ENCODE data around the gene LARGE1.

The LARGE1 gene

DNA sequence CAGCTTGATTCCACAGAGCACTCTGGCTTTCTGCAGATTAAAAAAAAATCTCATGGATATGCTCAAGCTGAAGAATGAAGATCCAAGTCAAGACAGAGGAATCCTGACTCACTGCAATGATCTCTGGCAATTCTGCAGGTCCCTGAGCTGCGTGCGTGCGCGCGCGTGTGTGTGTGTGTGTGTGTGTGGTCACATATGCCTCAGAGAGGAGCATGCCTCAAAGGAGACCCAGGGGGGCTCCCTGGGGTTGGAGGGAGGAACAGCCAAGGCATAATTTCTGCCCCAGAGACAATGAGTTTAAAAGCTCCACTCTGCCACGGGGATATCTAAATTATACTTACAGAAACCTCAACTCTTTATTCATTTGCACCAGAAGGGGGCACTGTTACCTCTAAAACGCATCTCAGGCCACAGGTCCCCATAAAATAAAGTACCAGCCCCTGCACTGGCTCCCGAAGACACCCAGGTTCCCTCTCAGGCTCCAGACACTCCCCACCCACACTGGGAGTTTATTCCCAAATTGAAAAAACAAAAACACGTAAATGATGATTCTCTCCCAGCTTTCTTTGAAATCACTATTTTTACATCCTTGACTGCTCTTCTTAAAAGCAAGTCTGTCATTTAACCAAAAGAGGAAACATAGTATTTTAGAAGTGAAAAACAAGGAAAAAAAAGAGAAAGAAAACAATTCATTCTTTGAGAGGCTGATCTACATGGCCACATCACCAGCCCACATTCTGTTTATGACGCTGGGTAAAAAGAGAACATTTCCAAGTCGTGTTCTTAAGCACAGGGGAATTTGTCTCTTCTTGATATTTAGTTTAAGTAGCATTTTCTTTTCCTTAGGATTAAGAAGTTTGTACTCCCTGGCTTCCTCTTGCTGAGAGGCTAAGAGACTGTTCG, 401.0 kb downstream of the LARGE1 start:
- peak; percentile 38 to 42 (median 39) for DNase-seq

DNA sequence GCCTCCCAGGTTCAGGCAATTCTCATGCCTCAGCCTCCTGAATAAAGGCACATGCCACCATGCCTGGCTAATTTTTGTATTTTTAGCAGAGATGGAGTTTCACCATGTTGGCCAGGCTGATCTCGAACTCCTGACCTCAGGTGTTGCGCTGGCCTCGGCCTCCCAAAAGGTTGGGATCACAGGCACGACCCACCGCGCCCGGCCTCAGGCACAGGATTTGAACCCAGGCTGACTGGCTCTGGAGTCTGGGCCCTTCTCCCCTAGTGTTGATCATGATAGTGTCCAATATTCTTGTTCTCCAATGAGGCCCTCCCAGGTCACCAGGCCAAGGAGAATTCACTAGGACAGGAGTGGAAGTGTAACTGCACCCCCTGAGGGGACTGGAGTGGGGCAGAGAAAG, 401.9 kb downstream of the LARGE1 start:
- no peak for DNase-seq

DNA sequence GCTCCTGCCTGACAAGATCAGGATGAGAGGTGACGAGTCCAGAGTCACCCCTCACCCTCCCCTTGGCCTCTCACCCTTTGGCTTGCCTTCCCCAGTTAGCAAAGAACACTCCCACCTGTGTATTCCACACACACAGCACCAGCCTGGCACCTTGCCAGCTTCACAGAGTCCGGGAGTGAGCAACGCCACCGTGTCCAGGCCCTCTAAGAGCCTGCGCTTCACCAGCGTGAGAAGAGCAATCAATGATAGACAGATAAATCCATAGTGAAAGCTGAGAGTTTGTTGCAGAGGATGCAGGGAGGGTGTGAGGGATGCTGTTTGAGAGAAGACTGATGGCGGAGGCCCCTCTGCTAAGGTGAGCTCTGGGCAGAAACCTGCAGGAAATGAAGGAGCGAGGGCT, 404.5 kb downstream of the LARGE1 start:
- DNase-seq = no peak

DNA sequence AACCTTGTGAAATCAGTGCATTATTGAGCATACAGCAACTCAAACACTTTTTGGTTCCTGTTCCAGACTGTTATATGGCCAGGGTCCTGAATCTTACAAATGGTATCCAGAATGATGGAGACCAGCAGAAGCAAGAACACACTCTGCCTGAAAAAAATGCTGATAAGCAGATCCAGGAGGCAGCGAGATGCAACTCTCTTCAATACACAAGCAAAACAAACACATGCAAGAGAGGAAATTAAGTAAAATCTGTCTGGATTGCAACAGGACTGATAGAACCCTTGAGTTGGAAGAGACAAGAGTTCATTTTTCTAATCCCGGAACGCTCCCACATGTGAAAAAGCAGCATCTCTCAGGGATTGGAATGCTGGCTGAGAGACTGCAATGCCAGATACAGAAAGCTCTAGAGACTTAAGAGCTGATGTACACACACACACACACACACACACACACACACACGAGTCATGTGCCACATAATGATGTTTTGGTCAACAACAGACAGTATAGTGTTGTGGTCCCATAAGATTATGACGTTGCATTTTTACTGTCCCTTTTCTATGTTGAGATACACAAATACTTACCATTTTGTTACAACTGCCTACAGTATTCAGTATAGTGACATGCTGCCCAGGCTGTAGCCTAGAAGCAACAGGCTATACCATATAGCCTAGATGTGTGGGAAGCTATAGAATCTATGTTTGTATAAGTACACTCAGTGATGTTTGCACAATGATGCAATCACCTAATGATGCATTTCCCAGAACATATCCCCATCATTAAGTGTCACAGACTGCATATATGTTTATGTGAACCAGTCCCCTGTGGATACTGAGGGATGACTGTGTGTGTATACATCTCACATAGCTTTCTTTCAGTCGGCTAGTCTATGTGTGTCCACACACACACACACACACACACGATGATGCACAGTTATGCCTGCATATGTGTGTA, 406.6 kb downstream of the LARGE1 start:
- DNase-seq = no peak

DNA sequence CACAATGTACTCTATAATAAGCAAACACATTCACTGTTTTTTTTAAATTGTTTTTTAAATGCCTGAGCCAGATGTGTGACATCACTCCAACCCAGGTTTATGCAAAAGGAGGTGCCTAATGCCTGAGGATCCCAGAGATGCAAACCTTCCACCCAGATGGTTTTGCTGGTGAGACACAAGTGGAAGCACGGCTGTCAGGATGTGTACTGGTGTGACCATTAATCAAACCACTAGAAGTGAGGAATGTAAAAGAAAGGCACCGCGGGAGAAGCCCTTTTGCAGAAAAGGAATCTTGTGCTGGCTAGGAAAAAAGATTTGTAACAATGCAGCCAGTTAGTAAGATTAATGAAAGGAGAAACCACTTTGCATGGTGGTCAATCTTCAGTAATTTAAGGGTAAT, 407.4 kb downstream of the LARGE1 start:
- no peak for DNase-seq

DNA sequence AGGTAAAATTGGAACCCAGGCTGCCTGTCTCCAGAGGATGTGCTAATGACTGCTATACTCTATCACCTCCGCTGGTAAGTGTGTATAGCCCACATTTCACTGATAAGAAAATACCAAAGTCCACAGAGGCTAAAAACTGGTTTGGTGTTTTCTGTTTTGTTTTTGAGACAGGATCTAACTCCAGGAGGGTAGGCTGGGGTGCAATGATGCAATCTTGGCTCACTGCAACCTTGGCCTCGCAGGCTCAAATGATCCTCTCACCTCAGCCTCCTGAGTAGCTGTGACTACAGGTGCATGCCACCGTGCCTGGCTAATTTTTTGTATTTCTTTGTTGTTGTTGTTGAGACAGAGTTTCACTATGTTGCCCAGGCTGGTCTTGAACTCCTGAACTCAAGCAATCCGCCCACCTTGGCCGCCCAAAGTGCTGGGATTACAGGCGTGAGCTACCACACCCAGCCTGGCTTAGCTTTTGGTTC, 409.8 kb downstream of the LARGE1 start:
- DNase-seq = no peak

DNA sequence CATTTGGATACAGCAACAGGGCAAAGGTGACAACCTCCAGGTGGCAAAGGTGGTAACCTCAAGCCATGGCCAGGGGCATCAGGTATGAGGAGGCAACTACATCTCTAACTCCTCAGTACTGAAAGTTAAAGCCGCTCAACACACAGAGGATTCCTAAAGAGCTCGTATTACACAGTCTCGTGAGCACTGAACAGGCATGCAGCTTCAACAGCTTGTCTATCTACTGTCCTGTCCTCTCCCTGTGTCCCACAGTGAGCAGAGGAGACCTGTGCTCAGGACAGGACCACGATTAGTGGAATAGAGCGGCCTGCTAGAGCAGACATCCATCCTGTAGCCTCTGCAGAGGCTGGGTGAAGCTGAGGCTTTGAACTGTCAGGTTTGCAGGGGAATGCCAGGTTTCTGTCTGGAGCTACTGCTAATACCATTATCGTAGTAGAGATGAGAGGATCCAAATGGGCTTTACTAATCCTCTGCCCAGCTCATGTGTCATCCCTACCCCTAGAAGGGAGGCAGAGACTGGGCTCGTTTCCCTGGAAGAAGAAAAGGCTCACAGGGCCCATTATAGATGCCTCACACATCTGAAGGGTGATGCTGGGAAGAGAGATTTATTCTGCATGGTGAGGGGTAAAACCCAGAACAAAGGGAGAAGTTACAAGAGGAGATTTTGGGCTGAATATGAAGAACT, 415.2 kb downstream of the LARGE1 start:
- no peak for DNase-seq

DNA sequence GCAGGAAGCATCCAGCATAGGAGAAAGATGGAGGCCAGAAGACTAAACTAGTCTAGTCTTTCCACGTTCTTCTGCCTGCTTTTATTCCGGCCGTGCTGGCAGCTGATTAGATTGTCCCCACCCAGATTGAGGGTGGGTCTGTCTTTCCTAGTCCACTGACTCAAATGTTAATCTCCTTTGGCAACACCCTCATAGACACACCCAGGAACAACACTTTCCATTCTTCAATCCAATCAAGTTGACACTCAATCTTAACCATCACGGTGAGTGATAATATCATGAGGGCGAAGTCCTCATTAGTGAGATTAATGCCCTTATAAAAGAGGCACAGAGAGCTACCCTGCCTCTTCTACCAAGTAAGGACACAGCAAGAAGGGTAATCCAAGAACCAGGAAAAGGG, 424.2 kb downstream of the LARGE1 start:
- DNase-seq = no peak

DNA sequence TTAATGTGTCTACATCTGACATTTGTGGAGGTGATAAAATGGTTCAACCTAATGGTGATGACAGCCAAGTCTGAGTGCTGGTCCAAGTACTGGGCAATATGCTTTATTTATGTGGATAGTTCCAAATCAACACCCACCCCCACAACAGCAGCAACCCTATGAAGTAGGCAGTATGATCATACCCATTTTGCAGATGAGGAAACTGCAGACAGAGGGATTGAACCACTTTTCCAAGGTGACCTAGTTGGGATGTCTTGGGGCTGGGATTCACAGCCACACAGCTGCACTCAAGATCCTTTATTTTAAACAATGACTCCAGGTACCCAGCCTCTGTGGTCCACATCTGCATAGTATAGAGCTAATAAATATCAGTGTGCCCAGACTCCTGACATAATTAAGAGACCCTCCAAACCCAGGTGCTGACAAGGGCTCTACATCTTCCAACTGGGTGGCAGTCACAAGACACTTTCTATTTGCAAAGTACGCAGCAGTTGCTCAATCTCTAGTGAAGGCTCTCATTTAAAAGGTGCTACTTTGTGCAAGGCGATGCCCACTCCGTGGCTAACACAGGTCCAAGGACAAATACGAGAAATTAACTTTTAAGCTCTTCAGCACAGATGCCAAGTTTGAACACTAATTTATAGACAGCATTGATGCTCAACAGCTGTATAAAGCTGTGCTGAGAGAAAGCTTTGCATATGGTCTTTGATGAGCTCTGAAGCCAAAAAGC, 426.6 kb downstream of the LARGE1 start:
- no peak for DNase-seq

DNA sequence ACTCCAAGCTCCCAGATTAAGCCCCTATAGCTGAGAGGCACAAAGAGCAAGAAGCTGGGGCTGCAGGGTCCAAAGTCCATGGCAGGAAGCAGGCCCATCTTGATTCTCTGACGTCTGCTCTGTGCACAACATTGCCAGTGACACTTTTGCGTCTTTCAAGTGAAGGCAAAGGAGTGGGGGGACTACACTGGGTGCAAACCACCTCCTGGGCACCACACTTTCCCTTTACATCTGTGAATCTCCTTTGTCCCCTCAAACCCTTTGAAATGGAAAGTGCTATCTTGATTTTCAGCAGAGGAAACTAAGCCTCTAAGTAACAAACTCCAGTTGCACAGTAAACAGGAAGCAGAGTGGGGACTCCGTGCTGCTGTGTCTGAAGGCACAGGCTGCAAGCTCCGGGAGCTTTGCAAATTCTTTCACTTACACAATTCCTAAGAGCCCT, 428.0 kb downstream of the LARGE1 start:
- no peak for DNase-seq

DNA sequence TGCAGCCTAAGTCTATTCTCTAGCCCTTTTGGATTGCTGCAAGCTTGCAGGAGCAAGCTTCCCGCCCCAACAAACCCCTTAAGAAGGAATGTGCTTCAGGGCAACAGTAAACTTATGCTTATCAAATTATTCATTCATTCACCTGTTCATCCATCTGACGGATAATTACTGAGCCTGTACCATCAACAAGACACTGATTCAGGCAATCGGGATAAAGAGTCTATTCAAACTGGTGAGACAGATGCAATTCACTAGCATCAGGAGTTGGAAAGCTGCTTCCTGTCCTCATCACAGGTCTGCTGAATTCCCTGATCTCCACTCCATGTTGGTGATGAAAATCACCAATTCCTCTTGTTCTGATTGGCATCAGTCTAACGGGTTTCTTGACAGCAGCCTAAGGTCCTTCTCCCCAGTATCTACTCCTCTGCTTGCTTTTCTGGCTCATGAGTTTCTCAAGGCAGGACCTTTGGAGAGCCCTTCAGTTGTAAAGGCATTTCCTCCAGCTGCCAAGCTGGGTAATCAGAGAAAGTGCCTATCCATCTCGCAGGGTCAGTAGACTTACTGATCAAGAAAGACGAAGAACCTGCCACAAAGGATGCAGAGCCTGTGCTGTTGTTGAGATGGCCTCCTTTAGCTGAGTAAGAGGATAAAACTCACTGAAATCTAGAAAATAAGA, 433.1 kb downstream of the LARGE1 start:
- DNase-seq = no peak

DNA sequence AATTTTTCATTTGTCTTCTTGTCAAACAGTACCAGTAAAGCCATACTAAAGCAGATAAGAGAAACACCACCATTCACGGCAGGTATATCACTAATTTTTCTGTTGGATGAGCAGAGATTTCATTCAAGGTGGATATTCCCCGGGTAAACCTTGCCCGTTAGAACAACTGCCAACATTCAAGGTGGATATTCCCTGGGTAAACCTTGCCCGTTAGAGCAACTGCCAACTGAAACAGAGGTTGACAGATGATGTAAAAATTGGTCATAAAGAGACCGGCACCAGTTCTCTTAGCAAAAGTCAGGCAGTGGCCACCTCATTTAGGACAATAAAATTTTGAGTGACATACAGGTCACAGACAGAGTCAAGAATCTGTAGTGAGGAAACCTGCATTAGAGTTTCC, 438.7 kb downstream of the LARGE1 start:
- DNase-seq = no peak

DNA sequence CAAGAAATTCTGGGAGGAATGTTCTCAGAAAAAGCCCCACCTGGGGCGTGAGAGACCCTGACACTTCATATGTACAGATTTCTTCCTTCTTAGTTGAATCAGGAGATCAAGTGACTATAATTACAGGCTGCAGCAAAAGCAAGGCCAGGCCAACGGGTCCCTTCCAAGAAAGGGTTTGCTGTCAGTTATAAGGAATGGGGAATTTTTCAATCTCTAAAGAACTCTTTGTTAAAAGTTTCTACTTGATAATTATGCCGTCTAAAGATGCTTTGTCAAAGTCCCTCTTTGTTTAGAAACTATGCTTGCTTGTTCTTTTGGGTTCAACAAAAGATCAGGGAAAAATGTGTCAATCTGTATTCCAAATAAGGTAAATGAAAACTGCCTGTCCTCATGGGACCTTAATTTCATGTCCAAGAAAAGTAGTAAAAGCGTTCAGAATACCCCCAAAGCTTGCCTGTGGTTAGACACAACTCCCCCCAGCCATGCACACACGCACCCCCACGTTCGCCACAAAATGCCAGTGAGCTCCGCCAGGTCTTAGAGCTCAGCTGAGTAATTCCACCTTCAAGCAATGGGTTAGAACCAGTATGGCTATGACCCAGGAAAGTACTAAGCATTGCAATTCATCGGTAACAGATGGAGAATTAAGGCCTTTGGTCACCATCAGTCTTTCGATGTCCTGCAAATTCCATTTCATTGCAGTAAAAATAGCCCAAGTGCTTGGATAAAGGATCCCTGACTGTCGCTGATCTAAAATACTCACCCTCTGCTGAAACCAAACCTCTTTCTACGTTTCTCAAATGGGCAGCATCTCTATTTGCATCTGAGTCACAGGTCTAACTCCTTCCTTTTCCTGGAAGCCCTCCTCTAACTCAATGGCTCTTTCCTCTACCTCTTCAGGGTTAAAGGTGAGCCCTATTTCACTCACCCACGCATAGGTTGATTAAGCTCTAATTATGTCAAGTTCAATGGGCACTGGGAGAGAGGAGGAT, 442.9 kb downstream of the LARGE1 start:
- DNase-seq = no peak

DNA sequence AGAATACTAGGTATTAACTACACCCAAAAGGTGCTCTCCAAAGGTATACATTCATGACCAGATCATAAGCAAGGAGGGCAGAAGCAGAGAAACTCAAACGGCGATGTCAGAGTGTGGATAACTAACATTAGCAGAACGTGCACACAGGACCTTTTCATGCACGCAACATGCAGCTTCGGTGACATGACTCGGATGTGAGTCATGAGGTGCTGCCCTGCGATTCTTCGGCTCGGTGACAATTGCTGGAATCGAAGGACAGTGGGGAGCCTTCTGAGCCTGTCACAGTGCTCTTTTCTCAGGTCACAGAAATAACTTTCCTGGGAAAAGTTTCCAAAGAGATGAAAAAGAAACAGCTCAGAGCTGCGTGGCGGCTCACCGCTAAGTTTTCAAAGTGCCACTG, 443.6 kb downstream of the LARGE1 start:
- no peak for DNase-seq

DNA sequence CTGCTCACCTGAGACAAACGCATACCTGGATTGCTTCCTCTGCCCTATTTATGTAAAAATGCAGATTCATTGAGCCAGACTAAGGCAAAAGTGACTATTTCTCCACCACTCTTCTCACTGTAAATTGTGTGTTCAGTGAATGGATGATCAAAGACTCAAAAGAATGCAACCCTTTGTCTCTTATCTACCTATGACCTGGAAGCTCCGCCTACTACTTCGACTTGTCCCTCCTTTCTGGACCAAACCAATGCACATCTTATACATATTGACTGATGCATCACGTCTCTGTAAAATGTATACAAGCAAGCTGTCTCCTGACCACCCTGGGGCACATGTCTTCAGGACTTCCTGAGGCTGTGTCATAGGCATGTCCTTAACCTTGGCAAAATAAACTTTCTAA, 444.1 kb downstream of the LARGE1 start:
- DNase-seq = no peak

DNA sequence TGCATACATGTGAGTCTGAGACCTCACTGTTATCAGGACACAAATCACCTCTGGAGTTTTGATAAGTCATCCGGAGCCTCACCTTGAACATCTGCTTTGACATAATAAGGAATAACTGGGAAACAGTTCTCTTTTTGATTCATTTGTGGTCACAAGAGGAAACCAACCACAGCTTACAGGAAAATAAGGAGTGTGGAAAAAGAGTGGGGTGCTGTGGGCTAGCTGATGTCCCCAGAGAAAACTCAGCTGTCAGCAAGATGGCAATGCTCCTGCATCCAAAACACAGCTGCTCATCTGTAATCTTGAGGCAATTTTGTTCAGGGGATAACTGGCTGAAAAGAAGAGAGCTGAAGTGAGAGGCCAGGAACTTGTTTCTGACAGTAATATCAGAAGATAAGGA, 445.7 kb downstream of the LARGE1 start:
- no peak for DNase-seq

DNA sequence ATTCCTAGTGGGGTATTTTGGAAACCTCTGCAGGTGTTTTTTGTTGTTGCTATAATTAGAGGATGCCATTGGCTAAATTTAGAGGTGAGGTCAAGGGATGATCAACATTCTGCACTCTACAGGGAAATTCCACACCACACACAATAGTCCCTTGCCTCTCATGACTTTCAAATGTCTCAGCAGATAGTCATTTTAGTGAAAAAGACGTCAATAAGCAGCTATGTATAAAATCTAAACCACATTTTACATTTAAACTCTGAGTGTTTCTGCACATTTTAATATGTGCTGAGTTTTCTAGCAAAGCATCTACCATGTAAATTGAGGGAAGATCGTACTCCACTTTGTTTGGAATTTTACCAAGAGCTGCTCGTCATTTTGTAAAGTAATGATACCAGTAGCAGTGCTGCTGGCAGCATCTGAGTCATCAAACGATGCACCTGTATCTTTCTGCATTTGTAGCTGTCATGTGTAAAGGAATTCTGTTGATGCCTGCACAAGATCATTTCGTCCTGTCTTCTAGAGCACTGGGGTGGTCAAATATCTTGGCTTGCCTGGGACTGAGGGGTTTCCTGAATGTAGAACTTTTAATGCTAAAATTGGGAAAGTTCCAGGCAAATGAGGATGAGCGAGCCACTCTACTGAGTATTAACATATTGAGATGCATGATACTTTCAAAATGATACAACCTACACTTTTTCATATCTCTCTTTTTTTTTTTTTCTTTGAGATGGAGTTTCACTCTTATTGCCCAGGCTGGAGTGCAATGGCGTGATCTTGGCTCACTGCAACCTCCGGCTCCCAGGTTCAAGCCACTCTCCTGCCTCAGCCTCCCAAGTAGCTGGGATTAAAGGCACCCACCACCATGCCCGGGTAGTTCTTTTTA, 447.6 kb downstream of the LARGE1 start:
- DNase-seq = no peak

DNA sequence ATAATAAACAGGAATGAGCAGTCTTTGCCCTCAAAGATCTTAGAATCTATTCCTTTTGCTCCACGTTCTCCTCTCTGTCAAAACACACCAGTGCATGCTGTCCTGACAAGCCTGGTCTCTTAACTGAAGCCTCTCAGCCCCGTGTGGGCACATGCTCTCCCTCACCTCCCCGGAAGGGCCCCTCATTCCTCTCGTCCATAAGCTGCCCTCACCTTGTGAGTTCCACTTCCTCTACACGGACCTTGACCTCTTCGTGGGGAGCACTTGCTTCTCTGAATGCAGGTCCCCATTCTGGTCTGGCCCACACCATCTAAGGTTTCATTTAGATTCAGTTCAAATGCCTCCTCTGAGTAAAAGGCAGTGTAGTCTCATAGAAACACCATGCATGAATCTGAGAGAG, 449.8 kb downstream of the LARGE1 start:
- no peak for DNase-seq

DNA sequence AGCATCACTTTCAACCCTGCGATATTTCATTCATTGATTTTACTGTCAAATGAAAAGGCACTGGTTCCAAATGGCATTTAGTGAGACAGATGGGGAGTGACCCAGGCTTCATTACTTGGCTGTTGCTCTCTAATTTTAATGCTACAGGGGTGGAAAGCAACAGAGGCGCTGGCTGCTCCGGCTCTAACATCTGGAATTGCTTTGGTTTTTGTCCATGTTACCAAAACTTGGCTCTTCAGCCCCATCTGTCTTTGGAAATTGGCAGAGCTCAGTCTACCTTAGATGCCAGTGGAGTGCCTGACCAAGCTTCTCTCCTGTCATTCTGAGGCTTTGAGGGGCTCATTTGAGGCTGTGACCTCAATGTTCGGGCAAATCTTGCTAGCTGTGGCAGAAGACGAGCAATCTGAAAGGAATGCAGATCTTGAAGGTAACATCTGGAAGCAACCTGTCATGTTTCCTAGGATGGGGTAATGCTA, 452.6 kb downstream of the LARGE1 start:
- DNase-seq = no peak
